Psoas muscle (tissue), 8 donors: ENCODE results near the gene MAP4K3. TPM values are rescaled to one million over a fixed set of nuclear protein-coding genes. Genes with fewer than 3 reads are reported as not detected.

Experiments used
- ATAC-seq, 4 donors: fragments of 200-7000 bp; cut with Tn5 transposase; one replicate each; pipeline ENCODE4 v1.9.1; 2020; ENCODE audit warnings: moderate library complexity in 3 of 4, mild to moderate bottlenecking in 2 of 4
- DNase-seq, 2 donors: peaks; one replicate each; pipeline ENCODE4 v3.0.0-alpha.2; 2020
- H3K27ac ChIP-seq: fragments of 200-600 bp; one replicate; pipeline ENCODE4 v1.8.0; 2022
- H3K27me3 ChIP-seq, 3 donors: fragments of 200-600 bp in 1 of 3; one replicate each; pipeline versions ENCODE4 v1.6.1 to v1.8.0; 2013 to 2022; ENCODE audit warnings: low read length in 2 of 3, mild to moderate bottlenecking in 2 of 3, moderate library complexity in 1 of 3; ENCODE audit not compliant: insufficient read depth in 3 of 3
- H3K36me3 ChIP-seq, 2 donors: fragments of 200-600 bp in 1 of 2; one replicate each; pipeline versions ENCODE4 v1.6.1 to v1.8.0; 2013 to 2022; ENCODE audit warnings: low read depth in 1 of 2, mild to moderate bottlenecking in 1 of 2, moderate library complexity in 1 of 2; ENCODE audit not compliant: insufficient read depth in 1 of 2
- H3K4me1 ChIP-seq: fragments of 200-600 bp; one replicate; pipeline ENCODE4 v1.8.0; 2022
- H3K4me3 ChIP-seq: fragments of 200-600 bp; one replicate; pipeline ENCODE4 v1.8.0; 2022; ENCODE audit warnings: mild to moderate bottlenecking
- H3K9me3 ChIP-seq: fragments of 200-600 bp; one replicate; pipeline ENCODE4 v1.8.0; 2022
- WGBS, 3 donors: extraction: QIAGEN DNeasy Blood & Tissue Kit; methylation state at CpG; one replicate each; pipeline versions ENCODE4 v1.1.6 to v1.1.7; 2013; 5-methylcytosine and 5-hydroxymethylcytosine counted together
- intact Hi-C, 2 donors: fragments of 100-400 bp; cut with DNase I; formaldehyde crosslinking; loops; one replicate each; pipeline versions ENCODE4 v1.11.0 to v1.14.2; 2022
- polyA plus RNA-seq, 3 donors: library from polyadenylated mRNA; stranded (reverse); fragments of 200-250 nt; gene quantifications; one replicate each; pipeline ENCODE4 v1.2.3, GENCODE V29; 2013
- total RNA-seq, 4 donors: library from RNA; stranded (reverse); fragmentation: NEBNext Ultra II Directional in 2 of 4; extraction: Animal tissue kit (Norgen Biotek cat#: 25700) in 2 of 4; gene quantifications; one replicate each; pipeline versions ENCODE4 v1.2.1 to v1.2.4, GENCODE V29; 2021 to 2023
- TF ChIP-seq, protein P1 (sequence below): fragments of 200-600 bp; IDR thresholded peaks from one replicate; pipeline ENCODE4 v1.8.0; 2022; ENCODE audit warnings: antibody characterized with exemption
- donor health status: healthy with polysubstance abuse.
- donor health status: DM: no; HTN: no; CAD: no; lungs with moderate emphysema.
- donor health status: Bipolar disorder and iron deficiency.
- donor health status: healthy.
- donor health status: DM: yes; HTN: yes; CAD: no.
- donor health status: DM: no; HTN: no; CAD: no.
- donor health status: DM: no; HTN: no; CAD: no.
- donor health status: DM: yes; HTN: yes; CAD: no.

Gene MAP4K3
- total and polyA plus RNA-seq, 7 donors, result 8.4 to 47.7 (median 31.0) TPM

DNA sequence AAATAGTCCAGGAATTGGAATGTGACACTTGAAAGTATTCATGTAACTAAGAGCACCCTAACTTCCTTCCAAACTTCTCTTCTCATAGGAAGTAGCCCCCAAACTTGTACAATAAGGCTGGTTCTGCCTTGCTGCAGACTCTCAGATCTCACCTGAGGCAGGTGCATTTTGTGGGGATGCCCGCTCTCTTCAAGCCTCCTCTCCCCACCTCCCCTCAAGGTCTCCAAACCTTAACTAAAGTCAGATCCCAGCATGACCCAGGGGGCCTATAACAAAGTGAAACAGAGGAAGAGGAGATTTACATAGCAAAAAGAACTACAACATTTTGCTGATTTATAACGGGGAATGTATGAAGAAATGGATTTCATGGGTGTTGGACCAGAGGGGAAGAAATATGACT, 216.9 kb downstream of the MAP4K3 start:
- no peaks in the 10 kb centered on the region for H3K27me3 ChIP-seq
- H3K9me3 ChIP-seq, result no peaks in the 10 kb centered on the region
- no peak overlapping the region for H3K4me3 ChIP-seq
- no peak for DNase-seq
- H3K27ac ChIP-seq, result no peak overlapping the region
- no peak for ATAC-seq
- H3K4me1 ChIP-seq, result no peaks in the 10 kb centered on the region
- 70 to 77% (median 72%) methylated on average over 2 of the region's 2 CpGs for WGBS, 3 donors
- TF ChIP-seq, protein P1, sequence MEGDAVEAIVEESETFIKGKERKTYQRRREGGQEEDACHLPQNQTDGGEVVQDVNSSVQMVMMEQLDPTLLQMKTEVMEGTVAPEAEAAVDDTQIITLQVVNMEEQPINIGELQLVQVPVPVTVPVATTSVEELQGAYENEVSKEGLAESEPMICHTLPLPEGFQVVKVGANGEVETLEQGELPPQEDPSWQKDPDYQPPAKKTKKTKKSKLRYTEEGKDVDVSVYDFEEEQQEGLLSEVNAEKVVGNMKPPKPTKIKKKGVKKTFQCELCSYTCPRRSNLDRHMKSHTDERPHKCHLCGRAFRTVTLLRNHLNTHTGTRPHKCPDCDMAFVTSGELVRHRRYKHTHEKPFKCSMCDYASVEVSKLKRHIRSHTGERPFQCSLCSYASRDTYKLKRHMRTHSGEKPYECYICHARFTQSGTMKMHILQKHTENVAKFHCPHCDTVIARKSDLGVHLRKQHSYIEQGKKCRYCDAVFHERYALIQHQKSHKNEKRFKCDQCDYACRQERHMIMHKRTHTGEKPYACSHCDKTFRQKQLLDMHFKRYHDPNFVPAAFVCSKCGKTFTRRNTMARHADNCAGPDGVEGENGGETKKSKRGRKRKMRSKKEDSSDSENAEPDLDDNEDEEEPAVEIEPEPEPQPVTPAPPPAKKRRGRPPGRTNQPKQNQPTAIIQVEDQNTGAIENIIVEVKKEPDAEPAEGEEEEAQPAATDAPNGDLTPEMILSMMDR, result no peak
- intact Hi-C loops, result no loop called here
- H3K36me3 ChIP-seq, result no peaks in the 10 kb centered on the region

DNA sequence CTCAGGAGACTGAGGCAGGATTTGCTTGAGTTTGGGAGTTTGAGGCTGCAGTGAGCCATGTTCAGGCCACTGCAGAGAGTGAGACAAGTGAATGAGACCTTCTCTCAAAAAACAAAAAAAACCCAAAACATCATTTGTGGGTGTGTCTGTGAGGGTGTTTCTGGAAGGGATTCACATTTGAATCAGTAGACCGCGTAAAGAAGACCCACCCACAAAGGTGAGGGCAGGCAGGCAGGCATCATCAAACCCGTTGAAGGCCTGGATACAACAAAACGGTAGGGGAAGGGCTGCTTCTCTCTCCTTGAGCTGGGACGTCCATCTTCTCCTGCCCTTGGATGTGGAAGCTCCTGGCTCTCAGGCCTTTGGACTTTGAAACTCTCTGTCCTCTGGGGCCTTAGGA, 218.7 kb downstream of the MAP4K3 start:
- Histone ChIP-seq H3K36me3 (no peaks in the 10 kb centered on the region), H3K4me1 (no peaks in the 10 kb centered on the region), H3K4me3 (no peak overlapping the region), H3K9me3 (no peaks in the 10 kb centered on the region), H3K27me3 (no peaks in the 10 kb centered on the region), H3K27ac (no peak overlapping the region)
- no peak for ATAC-seq
- DNase-seq, result no peak
- 88 to 92% (median 91%) methylated on average over 5 of the region's 5 CpGs for WGBS, 3 donors
- intact Hi-C loops, result no loop called here
- TF ChIP-seq, protein P1, result no peak

DNA sequence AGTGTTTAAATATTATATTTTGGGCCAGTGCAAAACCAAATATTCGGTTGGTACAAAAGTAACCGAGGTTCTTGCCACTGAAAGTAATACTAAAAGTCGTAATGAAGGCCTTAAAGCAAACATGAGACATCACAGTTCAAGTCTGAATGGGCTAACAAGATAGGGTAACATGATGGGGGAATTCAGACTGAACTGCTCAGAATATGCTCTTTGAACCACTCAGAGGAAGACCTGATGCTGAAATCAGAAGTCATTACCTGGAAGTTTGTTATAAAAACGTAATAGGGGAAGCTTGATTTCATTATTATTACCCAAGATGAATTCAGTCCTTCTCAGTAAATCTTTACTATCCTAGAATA, 219.9 kb downstream of the MAP4K3 start:
- TF ChIP-seq, protein P1, result no peak
- intact Hi-C loops, result no loop called here
- 79 to 88% (median 85%) methylated on average over 4 of the region's 4 CpGs for WGBS, 3 donors
- Histone ChIP-seq H3K4me1 (no peaks in the 10 kb centered on the region), H3K4me3 (no peak overlapping the region), H3K36me3 (no peaks in the 10 kb centered on the region), H3K9me3 (no peaks in the 10 kb centered on the region), H3K27ac (no peak overlapping the region), H3K27me3 (no peaks in the 10 kb centered on the region)
- DNase-seq, result no peak
- no peak for ATAC-seq

DNA sequence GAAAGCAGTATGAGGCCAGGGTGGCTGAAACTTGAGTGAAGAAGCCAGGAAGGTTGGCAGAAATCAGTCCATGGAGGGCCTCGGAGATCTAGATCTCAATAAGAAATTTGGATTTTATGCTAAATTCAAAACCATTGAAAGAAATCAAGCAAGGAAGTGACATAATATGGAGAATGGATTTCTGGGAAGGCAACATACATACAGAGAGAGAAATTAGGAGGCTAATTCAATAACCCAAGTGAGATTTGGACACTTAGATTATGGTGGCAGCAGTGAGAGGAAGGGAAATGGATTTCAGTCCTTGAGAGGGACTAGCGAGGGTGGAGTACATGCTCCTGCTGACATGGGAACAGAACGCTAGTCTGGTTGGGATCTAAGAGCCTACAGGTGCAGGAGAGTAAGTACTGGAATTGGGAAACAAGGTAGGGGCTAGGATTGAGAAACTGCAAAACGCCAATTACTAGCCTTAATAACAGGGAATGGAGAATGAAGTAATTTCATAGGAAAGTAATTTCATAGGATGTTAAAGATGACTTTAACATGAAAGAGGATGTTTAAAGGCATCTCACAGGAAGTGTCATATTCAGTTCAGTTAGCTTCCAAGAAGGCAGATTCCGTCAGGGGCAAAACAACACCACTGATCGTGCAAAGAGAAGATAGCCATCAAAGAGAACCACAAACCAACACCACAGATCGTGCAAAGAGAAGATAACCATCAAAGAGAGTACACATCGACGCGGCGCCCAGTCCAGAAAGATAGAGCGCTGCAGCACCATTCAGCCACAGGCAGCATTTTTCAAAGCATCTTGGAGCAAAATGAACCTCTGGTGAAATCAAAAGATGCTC, 220.5 kb downstream of the MAP4K3 start:
- WGBS, 3 donors, result 79 to 87% (median 86%) methylated on average over 12 of the region's 12 CpGs
- Histone ChIP-seq H3K36me3 (no peaks in the 10 kb centered on the region), H3K4me3 (no peak overlapping the region), H3K9me3 (no peaks in the 10 kb centered on the region), H3K4me1 (no peaks in the 10 kb centered on the region), H3K27ac (no peak overlapping the region), H3K27me3 (no peaks in the 10 kb centered on the region)
- no peak for DNase-seq
- intact Hi-C loops, result no loop called here
- ATAC-seq, result no peak
- TF ChIP-seq, protein P1, result no peak

DNA sequence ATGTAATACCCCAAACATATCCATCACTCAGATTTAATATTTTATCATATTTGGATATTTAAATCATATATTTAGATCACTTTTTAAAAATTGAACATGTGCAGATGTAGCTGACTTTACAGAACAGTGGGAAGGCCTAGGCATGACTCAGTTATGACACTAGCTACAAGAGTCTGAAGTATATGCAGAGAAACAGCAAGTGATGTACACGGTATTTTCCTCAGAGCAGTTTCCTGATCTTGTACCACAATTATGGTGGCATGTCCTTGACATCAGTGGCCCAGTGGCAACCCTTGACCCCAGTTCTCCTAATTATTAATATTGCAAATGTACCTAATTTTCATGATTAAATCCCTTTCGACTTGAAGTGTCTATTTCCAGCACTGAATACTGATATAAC, 221.5 kb downstream of the MAP4K3 start:
- no peaks in the 10 kb centered on the region for H3K36me3 ChIP-seq
- intact Hi-C loops, result no loop called here
- no peak overlapping the region for H3K27ac ChIP-seq
- TF ChIP-seq, protein P1, result no peak
- H3K4me3 ChIP-seq, result no peak overlapping the region
- 78 to 88% (median 81%) methylated on average over 2 of the region's 2 CpGs for WGBS, 3 donors
- no peaks in the 10 kb centered on the region for H3K4me1 ChIP-seq
- ATAC-seq, result no peak
- no peaks in the 10 kb centered on the region for H3K27me3 ChIP-seq
- no peak for DNase-seq
- H3K9me3 ChIP-seq, result no peaks in the 10 kb centered on the region
